GM13977 (cell line): Measurements from ENCODE around the gene TPD52L1.

Experiments
- DNase-seq: peaks from one replicate; pipeline ENCODE4 v3.0.0; 2012; ENCODE audit warnings: low spot score
- CTCF ChIP-seq: IDR thresholded peaks from 2 replicates; pipeline ENCODE4 v1.5.1; 2012; ENCODE audit warnings: mild to moderate bottlenecking, control low read depth; ENCODE audit not compliant: insufficient read depth; ENCODE audit errors: extremely low read depth, missing control alignments
- in situ Hi-C: fragments of 300-500 bp; cut with MboI; formaldehyde crosslinking; loops from one replicate; pipeline ENCODE4 v1.12.0; 2022; ENCODE audit warnings: low sequenced_read_pairs, low pct_unique_long_range_greater_than_20kb, mixed read lengths, inconsistent platforms; ENCODE audit not compliant: unreplicated experiment

TPD52L1 gene

GRCh38 chr6:125169522-125169921 lies 15.9 kb downstream of the TPD52L1 start:
- in situ Hi-C loops = no loop called here

GRCh38 chr6:125170376-125170775 lies 16.8 kb downstream of the TPD52L1 start:
- in situ Hi-C loops = no loop called here
- TF ChIP-seq CTCF = no peak
- no peak for DNase-seq

More at GRCh38 chr6:125169522-125169921, 15.9 kb downstream of the TPD52L1 start:
- DNase-seq = no peak
- no peak for TF ChIP-seq CTCF

- no peak for TF ChIP-seq CTCF
- in situ Hi-C loops = no loop called here
- DNase-seq = no peak
Observed at GRCh38 chr6:125173341-125174095, 19.9 kb downstream of the TPD52L1 start.

GRCh38 chr6:125174626-125175025 lies 21.1 kb downstream of the TPD52L1 start:
- no peak for DNase-seq
- no peak for TF ChIP-seq CTCF
- in situ Hi-C loops = no loop called here

GRCh38 chr6:125175466-125176048 lies 22.0 kb downstream of the TPD52L1 start:
- in situ Hi-C loops = no loop called here
- DNase-seq = no peak
- no peak for TF ChIP-seq CTCF

- no peak for DNase-seq
- TF ChIP-seq CTCF = no peak
- in situ Hi-C loops = no loop called here
Observed at GRCh38 chr6:125182237-125183008, 28.9 kb downstream of the TPD52L1 start.
